NOMO-1 (cell line): ENCODE measurements around the gene ZNF300.
"Not testable (repeated sequence)": the region's sequence is repeated elsewhere in the genome, so short reads cannot be mapped to it uniquely, and the experiment has no call there.

ENCODE experiments used
- DNase-seq, 2 experiments: peaks; one replicate each; lab custom pipeline; 2025; ENCODE audit not compliant: unreplicated experiment in 2 of 2; lab: John Stamatoyannopoulos, UW

The ZNF300 gene

DNA sequence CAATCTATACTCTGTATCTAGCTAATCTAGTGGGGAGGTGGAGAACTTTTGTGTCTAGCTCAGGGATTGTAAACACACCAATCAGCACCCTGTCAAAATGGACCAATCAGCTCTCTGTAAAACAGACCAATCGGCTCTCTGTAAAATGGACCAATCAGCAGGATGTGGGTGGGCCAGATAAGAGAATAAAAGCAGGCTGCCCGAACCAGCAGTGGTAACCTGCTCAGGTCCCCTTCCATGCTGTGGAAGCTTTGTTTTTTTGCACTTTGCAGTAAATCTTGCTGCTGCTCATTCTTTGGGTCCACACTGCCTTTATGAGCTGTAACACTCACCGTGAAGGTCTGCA lies 58.5 kb downstream of the ZNF300 start, which contains the start of gene IRGM:
Gene IRGM (plus strand): TSS at position 214 of the 346 bp plus-strand sequence. CDS start 1,603 bp downstream, outside the sequence.
- DNase-seq, result not testable (repeated sequence)

DNA sequence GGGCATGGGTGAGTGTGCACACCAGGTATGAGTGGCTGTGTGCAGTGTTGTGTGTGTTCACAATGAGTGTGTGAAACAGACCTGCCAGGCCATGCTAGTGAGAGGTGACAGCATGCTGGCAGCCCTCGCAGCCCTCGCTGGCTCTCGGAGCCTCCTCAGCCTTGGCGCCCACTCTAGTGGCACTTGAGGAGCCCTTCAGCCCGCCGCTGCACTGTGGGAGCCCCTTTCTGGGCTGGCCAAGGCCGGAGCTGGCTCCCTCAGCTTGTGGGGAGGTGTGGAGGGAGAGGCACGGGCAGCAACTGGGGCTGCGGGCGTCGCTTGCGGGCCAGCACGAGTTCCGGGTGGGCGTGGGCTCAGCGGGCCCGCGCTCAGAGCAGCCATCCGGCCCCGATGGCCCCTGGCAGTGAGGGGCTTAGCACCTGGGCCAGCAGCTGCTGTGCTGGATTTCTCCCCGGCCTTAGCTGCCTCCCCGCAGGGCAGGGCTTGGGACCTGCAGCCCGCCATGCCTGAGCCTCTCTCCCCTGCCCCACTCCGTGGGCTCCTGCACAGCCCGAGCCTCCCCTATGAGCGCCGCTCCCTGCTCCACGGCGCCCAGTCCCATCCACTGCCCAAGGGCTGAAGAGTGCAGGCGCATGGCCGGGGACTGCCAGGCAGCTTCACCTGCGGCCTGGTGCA lies 59.5 kb downstream of the ZNF300 start:
- not testable (repeated sequence) for DNase-seq
